ENCODE data around the gene VPS36.
"Not testable (repeated sequence)": the region's sequence is repeated elsewhere in the genome, so short reads cannot be mapped to it uniquely, and the experiment has no call there.

VPS36 gene

DNA sequence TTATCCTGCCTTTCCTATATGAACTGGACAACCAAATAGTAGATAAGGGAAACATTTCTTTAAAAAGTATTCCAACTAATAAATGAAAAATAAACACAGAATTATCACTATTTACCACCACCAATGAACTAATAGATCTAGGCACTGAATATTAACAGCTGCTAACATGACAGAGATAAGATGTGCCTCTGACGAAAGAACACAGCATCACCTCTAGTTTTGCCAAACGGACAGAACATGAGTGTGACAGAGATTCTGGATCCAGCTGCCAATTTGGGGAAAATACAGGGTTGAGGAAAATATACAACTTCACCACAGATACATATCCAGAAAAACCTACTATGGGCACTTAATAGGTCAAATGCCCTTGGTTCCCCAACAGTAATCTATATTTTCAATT, 18.0 kb downstream of the VPS36 start:
- no peak for DNase-seq

DNA sequence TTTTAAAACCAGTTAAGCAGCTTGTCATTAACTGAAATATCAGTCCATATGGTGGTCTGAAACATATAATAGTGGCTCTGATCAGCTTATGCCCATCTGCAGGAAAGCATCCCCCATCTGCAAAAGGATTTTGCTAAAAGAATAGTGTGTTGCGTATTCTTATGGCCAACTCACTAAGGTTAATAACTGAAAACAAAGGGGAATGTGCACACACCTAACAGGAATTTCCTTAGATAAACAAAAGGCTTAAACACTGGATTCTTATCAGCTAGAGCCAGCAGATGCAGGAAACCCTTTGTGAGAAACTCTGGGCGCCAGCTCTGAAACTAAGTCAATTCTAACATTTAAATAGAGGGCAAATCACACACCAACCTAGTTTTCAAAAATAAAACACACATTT, 22.1 kb downstream of the VPS36 start:
- DNase-seq, result no peak

DNA sequence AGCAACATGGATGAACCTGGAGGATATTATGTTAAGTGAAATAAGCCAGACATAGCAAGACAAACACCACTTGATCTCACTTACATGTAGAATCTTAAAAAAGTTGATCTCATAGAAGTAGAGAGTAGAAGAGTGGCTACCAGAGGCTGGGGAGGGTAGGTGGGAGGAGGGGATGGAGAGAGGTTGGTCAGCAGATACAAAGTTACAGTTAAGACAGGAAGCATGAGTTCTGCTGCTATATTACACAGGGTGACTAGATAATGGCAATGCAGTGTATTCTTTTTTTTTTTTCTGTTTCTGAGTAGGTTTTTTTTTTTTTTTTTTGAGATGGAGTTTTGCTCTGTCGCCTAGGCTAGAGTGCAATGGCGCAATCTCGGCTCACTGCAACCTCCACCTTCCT, 29.2 kb downstream of the VPS36 start:
- no peak for DNase-seq

GRCh38 chr13:52419080-52419479, 31.4 kb downstream of the VPS36 start:
- no peak for DNase-seq

GRCh38 chr13:52414963-52415362, 35.5 kb downstream of the VPS36 start:
- DNase-seq, result no peak

DNA sequence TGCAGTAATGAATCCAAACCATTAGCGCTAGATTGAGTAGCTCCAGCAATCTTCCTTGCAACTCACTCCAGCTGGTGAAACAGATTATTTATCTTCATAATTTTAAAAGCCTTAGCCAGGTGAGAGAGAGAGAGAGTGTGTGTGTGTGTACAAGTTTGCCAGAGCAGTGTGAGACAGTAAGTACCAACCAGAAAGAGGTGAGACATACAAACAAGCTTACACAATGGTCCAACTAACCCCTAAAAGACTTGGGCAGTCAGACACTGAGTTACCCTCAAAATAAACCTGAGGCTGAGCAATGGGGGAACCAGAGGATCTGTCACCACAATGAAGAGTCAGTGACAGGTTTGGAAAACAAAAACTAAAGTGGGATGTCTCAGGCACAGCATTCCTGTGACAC, 36.4 kb downstream of the VPS36 start:
- DNase-seq, result no peak

DNA sequence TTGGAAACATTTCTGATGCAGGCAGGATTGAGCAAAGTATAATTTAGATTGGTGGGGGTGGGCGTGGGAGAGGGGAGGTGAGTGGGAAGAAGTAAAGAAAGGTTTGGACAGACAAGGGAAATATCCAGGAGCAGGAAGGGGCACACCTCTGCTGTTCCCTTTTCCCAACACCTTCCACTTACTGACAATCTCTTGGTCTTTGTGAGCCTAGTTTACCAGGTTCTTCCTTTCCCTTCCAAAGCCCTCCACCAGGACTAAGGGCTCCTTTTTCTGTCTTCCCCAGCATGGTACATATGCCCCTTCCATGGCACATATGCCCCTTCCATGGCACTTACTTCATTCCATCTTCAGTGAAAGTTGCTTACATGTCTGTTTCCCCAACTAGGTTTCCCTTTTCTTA, 38.3 kb downstream of the VPS36 start:
- DNase-seq, result no peak

DNA sequence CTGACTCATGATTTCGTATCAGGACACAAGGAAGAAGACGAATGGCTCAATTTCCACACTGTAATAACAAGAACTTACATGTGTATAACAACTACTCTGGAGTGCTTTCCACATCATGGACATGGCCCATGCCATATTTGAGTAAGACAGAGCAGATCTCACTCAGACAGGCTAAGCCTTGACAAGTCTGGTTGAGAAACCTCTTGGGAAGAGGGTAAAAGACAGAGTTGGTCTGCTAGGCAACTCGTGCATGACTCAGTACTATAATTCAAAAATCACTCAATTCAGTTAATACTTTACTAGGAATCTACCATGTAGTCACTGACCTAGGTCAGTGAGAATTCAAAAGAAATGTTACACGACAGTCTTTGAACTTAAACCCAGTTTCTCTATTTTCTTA, 38.8 kb downstream of the VPS36 start:
- DNase-seq, result no peak

DNA sequence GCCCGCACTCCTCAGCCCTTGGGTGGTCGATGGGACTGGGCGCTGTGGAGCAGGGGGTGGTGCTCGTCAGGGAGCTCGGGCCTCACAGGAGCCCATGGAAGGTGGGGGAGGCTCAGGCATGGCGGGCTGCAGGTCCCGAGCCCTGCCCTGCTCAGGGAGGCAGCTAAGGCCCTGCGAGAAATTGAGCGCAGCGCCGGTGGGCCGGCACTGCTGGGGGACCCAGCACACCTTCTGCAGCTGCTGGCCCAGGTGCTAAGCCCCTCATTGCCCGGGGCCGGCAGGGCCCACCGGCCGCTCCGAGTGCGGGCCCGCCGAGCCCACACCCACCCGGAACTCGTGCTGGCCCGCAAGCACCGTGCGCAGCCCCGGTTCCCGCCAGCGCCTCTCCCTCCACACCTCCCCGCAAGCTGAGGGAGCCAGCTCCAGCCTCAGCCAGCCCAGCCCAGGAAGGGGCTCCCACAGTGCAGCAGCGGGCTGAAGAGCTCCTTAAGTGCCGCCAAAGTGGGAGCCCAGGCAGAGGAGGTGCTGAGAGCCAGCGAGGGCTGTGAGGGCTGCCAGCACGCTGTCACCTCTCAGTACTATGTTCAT, 42.3 kb downstream of the VPS36 start:
- not testable (repeated sequence) for DNase-seq

GRCh38 chr13:52407436-52407835, 43.0 kb downstream of the VPS36 start:
- DNase-seq, result not testable (repeated sequence)

- no peak for DNase-seq
Measured at GRCh38 chr13:52406629-52407028, 43.8 kb downstream of the VPS36 start.

- DNase-seq, result peak; percentile 20 to 26
Measured at GRCh38 chr13:52405767-52406494, 44.5 kb downstream of the VPS36 start, which contains the start of gene THSD1. Gene THSD1, minus strand, starts transcription at chr13:52406172. Its CDS starts 3,572 bp downstream, at chr13:52402600.

DNA sequence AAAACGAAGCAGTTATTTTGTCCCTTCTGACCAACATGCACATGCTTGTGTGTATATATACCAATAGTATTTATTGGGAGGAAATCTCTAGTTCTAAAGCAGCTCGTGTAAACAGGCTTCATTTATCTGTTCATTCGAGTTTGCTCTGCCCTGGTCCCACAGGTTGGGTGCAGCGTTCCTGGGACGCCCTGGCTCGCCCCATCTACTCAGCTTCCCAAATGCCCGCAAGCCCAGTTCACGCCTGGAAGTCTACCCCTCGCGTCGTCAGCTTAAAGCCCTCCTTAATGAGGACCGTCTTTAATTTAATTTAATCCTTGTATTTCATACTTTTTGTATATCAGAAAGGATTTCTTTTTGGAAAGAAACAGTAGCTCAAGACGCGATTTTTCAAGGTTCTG, 45.1 kb downstream of the VPS36 start:
- DNase-seq, result no peak

- DNase-seq, result no peak
Measured at GRCh38 chr13:52399708-52400107, 50.7 kb downstream of the VPS36 start.

GRCh38 chr13:52399046-52399445, 51.4 kb downstream of the VPS36 start:
- DNase-seq, result no peak

DNA sequence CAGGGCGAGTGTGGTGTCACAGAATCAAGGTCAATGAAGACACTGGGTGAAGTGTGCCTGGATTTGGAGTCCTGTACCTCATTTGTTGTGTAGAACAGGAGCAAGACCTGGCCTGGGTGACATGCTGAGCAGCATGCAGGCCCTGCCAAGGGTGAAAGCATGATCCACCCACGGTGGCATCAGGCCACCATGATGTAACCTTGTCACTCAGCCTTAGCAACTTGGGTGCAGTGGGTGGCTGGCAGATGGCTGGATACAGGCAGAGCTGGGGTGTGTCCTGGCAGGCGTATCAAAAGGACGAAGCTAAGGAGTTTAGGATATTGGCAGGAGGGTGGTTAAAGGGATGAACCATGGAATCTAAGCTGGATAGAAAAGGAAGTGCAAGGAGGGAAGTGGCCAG, 54.7 kb downstream of the VPS36 start:
- DNase-seq, result no peak

- DNase-seq, result no peak
Measured at GRCh38 chr13:52394586-52394985, 55.8 kb downstream of the VPS36 start.

DNA sequence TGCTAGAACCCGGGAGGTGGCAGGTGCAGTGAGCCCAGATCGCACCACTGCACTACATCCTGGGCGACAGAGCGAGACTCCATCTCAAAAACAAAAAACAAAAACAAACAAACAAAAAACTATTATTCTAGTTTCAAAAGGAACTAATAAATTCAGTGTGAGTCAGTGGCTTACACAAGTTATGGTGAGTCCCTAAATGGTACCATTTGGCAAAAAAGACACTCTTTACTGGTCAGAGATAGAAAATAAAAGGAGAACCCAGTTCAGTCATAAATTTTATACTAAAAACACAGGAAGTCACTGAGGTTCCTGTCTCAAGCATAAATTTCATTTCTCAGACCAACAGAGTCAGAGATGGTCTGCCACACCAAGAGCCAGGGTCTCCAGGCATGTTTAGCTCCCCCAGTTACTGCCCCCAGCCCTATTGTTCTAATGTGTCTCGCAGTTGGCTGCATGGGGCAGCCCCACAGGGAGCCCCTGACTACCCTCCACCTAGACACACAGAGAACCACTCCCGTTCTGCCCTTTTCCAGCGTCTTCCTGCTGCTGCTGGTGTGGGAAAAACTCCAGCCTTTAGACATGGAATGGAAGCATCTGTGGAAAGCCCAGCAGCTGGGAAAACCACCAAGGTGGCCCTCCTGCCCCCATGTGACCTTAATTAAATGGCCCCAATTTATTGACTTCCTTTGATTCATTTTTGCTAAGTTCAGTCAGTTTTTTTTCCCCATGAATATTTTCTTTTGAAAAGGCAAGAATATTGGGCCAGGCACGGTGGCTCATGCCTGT, 56.7 kb downstream of the VPS36 start:
- no peak for DNase-seq

- no peak for DNase-seq
Measured at GRCh38 chr13:52387721-52388120, 62.7 kb downstream of the VPS36 start.

- DNase-seq, result no peak
Measured at GRCh38 chr13:52385870-52386269, 64.6 kb downstream of the VPS36 start.

DNA sequence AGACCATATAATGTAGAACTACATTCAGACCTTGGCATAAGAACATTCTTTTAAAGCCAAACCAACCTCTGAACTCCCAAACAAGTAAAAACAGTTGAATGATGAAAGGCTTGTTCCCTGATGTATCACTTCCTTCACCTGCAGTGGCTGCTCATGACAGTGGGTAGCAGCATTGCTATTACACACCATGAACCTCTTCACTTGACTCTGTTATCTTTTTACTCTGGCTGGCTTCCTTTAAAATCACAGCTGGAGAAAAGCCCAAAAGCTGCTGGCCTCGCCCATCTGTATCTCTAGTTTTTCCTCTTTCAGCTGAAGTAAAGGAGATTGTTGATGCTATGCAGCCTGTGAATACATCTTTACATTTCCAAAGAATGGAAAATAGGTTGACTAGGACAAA, 67.1 kb downstream of the VPS36 start:
- DNase-seq, result no peak

DNA sequence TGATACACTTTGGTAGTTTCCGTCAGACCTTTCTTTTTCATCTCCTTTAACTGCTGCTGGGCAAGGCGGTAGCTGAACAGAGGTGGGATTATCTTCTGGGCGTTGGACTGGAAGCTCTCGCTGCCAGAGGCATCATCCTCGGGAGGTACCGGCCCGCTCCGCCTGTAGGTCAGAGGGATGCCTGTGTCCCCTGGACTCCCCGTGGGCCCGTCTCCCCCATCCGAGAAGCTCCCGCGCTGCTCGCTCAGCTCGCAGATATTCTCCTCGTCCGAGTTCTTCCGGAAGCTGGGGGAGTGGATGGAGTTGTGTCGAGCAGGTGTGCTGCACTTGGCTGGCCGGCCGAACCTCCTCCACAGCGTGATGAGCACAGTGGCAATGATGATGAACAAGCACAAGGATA, 72.1 kb downstream of the VPS36 start:
- DNase-seq, result no peak

DNA sequence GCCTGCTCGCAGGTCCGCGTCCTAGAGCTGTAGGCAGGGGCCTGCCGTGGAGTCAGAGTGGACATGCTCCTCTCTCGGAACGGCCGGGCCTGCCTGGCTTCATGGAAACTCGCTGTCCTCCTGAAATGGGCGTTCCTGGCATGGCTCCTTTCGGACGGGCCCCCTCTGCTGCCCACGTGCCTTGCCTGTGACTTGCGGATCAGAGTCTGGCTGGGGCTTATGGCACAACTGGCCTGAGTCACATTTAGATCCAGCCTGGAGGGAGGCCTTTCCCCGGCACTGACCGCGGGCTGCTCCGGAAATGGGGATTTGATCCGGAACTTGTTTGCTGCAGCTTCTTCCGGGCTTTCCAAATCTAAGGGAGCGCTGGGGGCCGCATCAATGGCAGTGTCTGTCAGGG, 72.5 kb downstream of the VPS36 start:
- no peak for DNase-seq

DNA sequence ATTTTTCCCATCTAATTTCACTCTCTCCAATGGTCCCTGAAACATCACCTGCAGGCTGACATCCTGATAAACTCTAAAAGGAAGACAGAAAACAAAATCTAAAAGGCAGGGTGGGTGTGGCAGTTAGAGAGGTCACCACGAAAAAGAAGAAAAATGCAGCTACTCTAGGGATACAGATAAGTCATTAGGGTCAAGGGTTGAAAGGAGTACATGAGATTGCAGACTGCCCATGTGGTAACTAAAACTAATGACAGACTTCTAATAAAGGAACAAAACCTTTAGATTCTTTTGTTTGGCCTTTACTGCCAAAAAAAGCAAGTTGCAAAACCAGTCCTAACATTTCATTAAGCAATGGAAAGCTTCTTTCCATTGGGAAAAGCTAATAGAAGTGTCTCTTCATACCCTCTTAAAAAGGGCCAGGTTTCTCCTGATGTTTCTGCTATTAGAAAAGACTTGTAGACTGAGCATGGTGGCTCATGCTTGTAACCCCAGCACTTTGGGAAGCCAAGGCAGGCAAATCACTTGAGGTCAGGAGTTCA, 75.5 kb downstream of the VPS36 start:
- no peak for DNase-seq
